CD4-positive, alpha-beta memory T cell (primary cell): Measurements from ENCODE around the gene LPCAT2. TPM values are rescaled to one million over a fixed set of nuclear protein-coding genes. Genes with fewer than 3 reads are reported as not detected.

Experiments
- CTCF ChIA-PET: fragments of 350-600 bp; sonication (Branson Sonifier 250); formaldehyde crosslinking; loops from one replicate; lab custom pipeline; 2021; ENCODE audit warnings: inconsistent platforms; ENCODE audit not compliant: partially characterized antibody; lab: Charles Lee
- POLR2A ChIA-PET: fragments of 350-600 bp; sonication (Branson Sonifier 250); formaldehyde crosslinking; loops from one replicate; lab custom pipeline; 2021; ENCODE audit not compliant: partially characterized antibody; lab: Charles Lee
- DNase-seq, 5 donors: peaks; one replicate each; pipeline versions ENCODE4 v3.0.0 to v3.0.0-alpha.2; 2020 to 2022; ENCODE audit warnings: mixed read lengths in 1 of 5
- H3K27ac ChIP-seq: one replicate; pipeline ENCODE4 v1.7.0; 2013; ENCODE audit warnings: low read depth, low read length
- H3K27me3 ChIP-seq: 2 replicates; pipeline ENCODE4 v1.7.0; 2013; ENCODE audit warnings: mild to moderate bottlenecking, low read length, moderate library complexity; ENCODE audit not compliant: insufficient read depth
- H3K36me3 ChIP-seq: 2 replicates; pipeline ENCODE4 v1.7.0; 2013; ENCODE audit warnings: mild to moderate bottlenecking, low read length, moderate library complexity; ENCODE audit not compliant: insufficient read depth
- H3K4me1 ChIP-seq: 2 replicates; pipeline ENCODE4 v1.7.0; 2013; ENCODE audit warnings: mild to moderate bottlenecking, low read length, moderate library complexity; ENCODE audit not compliant: insufficient read depth
- H3K4me3 ChIP-seq, 2 donors: one replicate each; pipeline ENCODE4 v1.7.0; 2013; ENCODE audit warnings: low read length in 2 of 2, mild to moderate bottlenecking in 1 of 2
- H3K9me3 ChIP-seq, 2 donors: one replicate each; pipeline ENCODE4 v1.7.0; 2013; ENCODE audit warnings: low read length in 2 of 2, control low read depth in 1 of 2; ENCODE audit not compliant: control insufficient read depth in 1 of 2
- H3K27ac Mint-ChIP-seq, 7 donors: one replicate each; pipeline ENCODE4 v1.8.0; 2020 to 2021; ENCODE audit warnings: mixed read lengths in 7 of 7, mild to moderate bottlenecking in 6 of 7, inconsistent platforms in 3 of 7, moderate library complexity in 3 of 7
- H3K27me3 Mint-ChIP-seq, 2 donors: one replicate each; pipeline ENCODE4 v1.8.0; 2020 to 2021; ENCODE audit warnings: mixed read lengths in 2 of 2
- H3K36me3 Mint-ChIP-seq, 2 donors: one replicate each; pipeline ENCODE4 v1.8.0; 2020 to 2021; ENCODE audit warnings: mixed read lengths in 2 of 2, inconsistent platforms in 1 of 2, mild to moderate bottlenecking in 1 of 2
- H3K4me1 Mint-ChIP-seq, 4 donors: one replicate each; pipeline ENCODE4 v1.8.0; 2020 to 2021; ENCODE audit warnings: mixed read lengths in 4 of 4, mild to moderate bottlenecking in 1 of 4
- H3K4me3 Mint-ChIP-seq, 8 donors: one replicate each; pipeline ENCODE4 v1.8.0; 2020 to 2021; ENCODE audit warnings: mixed read lengths in 8 of 8, mild to moderate bottlenecking in 7 of 8, moderate library complexity in 6 of 8, inconsistent platforms in 3 of 8
- H3K9me3 Mint-ChIP-seq, 8 donors: one replicate each; pipeline ENCODE4 v1.8.0; 2020 to 2021; ENCODE audit warnings: mixed read lengths in 8 of 8, mild to moderate bottlenecking in 5 of 8, inconsistent platforms in 3 of 8, moderate library complexity in 1 of 8
- intact Hi-C: fragments of 100-400 bp; cut with micrococcal nuclease; formaldehyde crosslinking; loops from one replicate; pipeline ENCODE4 v1.15.1; 2023
- polyA plus RNA-seq, 2 donors: library from polyadenylated mRNA; unstranded; fragments of 300-500 nt; fragmentation: Illumina TruSeq; gene quantifications; one replicate each; pipeline ENCODE4 v1.2.3, GENCODE V29; 2021
- total RNA-seq, 2 experiments: library from RNA; stranded (reverse); gene quantifications; one replicate each; pipeline ENCODE4 v1.2.3, GENCODE V29; 2021

Gene LPCAT2
- total and polyA plus RNA-seq, 4 experiments from 2014 or later, result 0.47 to 0.76 TPM; not detected in 2

DNA sequence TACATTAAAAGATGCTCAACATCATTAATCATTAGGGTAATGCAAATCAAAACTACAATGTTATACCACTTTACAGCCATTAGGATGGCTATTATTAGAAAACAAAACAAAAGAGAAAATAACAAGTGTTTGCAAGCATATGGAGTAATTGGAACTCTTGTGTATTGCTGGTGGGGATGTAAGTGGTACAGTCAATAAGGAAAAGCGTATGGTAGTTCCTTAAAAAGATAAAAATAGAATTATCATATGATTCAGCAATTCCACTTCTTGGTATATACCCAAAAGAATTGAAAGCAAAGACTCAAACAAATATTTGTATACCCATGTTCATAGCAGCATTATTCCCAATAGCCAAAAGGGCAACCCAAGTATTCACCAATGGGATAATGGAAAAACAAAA is 56.2 kb downstream of the LPCAT2 start:
- Histone ChIP-seq H3K4me1 (no peaks in the 10 kb centered on the region), H3K27ac (no peak overlapping the region), H3K4me3 (no peak overlapping the region), H3K27me3 (no peaks in the 10 kb centered on the region), H3K9me3 (no peaks in the 10 kb centered on the region), H3K36me3 (no peaks in the 10 kb centered on the region)
- POLR2A ChIA-PET, result no interaction called here
- Mint-ChIP-seq H3K36me3 (no peaks in the 10 kb centered on the region), H3K9me3 (peaks cover 0 to 2% (median 0%) of the 10 kb centered on the region in 8 donors), H3K4me3 (no peak overlapping the region), H3K27ac (no peak overlapping the region), H3K27me3 (peaks cover 0 to 6% of the 10 kb centered on the region in 2 donors), H3K4me1 (no peaks in the 10 kb centered on the region)
- intact Hi-C loops, result no loop called here
- DNase-seq, result no peak
- CTCF ChIA-PET, result no interaction called here

DNA sequence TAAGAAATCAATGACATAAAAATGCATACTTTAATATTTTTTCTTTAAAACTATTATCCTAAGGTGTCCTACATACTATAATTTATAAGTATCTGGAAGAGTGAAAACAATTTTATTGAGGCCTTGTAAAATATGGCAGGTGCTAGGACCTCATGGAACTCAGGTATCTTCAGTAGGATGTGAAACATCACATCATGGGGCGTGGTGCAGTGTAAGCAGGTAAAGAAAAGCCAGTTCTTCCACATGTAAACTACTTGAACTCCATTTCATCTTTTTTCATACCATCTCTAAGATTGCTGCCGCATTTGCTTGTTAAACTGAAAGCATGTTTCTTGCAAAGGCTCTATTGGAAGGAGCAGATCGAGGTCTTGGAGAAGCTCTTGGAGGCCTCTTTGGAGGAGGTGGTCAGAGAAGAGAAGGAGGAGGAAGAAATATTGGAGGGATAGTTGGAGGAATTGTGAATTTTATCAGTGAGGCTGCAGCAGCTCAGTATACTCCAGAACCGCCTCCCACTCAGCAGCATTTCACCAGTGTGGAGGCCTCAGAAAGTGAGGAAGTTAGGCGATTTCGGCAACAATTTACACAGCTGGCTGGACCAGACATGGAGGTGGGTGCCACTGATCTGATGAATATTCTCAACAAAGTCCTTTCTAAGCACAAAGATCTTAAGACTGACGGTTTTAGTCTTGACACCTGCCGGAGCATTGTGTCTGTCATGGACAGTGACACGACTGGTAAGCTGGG is 57.7 kb downstream of the LPCAT2 start, which contains the start of gene CAPNS2:
Gene CAPNS2 (plus strand): TSS at position 253 of the 744 bp plus-strand sequence. CDS start 73 bp downstream, at position 326.
- Mint-ChIP-seq H3K9me3 (peaks cover 0 to 2% (median 0%) of the 10 kb centered on the region in 8 donors), H3K27ac (no peak within 1 kb of the TSS), H3K36me3 (no peaks in the 10 kb centered on the region), H3K27me3 (peaks cover 0 to 6% of the 10 kb centered on the region in 2 donors), H3K4me1 (no peaks in the 10 kb centered on the region), H3K4me3 (no peak within 1 kb of the TSS)
- H3K4me1 ChIP-seq, result no peaks in the 10 kb centered on the region
- no peak within 1 kb of the TSS for H3K4me3 ChIP-seq
- H3K27me3 ChIP-seq, result no peaks in the 10 kb centered on the region
- H3K9me3 ChIP-seq, result no peaks in the 10 kb centered on the region
- intact Hi-C loops, result no loop called here
- CTCF ChIA-PET, result interaction anchor here (0.7 kb wide), 1 partner anchor 1623 kb away, joined by 3 read pairs; no protein-coding TSS in a partner anchor
- POLR2A ChIA-PET, result no interaction called here
- no peak within 1 kb of the TSS for H3K27ac ChIP-seq
- DNase-seq, result no peak
- no peaks in the 10 kb centered on the region for H3K36me3 ChIP-seq

DNA sequence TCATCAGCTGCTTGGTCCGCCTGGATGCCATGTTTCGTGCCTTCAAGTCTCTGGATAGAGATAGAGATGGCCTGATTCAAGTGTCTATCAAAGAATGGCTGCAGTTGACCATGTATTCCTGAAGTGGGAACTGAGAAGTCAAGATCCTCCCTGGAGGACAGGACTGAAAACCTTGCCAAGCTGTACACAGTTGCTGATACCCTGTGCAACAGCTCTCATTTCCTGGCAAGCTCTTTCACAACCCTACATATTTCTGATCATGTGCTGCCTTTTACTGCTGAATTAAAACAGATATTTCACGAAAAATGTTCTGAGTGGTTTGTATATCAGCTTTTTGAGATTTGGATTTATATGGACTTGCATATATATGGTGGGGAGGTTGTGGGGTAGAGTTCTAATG is 58.5 kb downstream of the LPCAT2 start:
- intact Hi-C loops, result no loop called here
- Mint-ChIP-seq H3K4me1 (no peaks in the 10 kb centered on the region), H3K4me3 (no peak overlapping the region), H3K36me3 (no peaks in the 10 kb centered on the region), H3K27me3 (peaks cover 0 to 6% of the 10 kb centered on the region in 2 donors), H3K9me3 (peaks cover 0 to 2% (median 0%) of the 10 kb centered on the region in 8 donors), H3K27ac (no peak overlapping the region)
- Histone ChIP-seq H3K9me3 (no peaks in the 10 kb centered on the region), H3K4me3 (no peak overlapping the region), H3K27me3 (no peaks in the 10 kb centered on the region), H3K4me1 (no peaks in the 10 kb centered on the region), H3K27ac (no peak overlapping the region), H3K36me3 (no peaks in the 10 kb centered on the region)
- no peak for DNase-seq
- POLR2A ChIA-PET, result no interaction called here
- CTCF ChIA-PET, result no interaction called here

DNA sequence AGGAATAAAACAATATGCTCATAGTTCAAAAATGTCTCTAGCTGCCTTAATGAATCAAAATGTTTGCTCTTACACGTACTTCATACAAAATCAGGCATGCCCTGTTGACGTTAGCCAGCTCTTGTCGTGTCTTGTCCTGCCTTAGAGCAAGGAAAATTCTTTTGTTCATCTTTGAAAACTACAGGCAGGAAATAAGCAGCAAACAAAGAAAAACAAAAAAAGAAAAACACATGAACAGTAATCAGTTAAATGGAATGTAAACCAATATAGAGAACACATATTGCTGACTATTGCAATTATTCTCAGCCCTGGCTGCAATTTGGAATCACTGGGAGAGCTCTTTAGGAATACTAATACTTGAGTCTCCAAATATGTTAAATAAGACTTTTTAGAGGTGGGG is 59.3 kb downstream of the LPCAT2 start:
- ChIA-PET CTCF (no interaction called here), POLR2A (no interaction called here)
- Histone ChIP-seq H3K9me3 (no peaks in the 10 kb centered on the region), H3K36me3 (no peaks in the 10 kb centered on the region), H3K27ac (no peak overlapping the region), H3K4me1 (no peaks in the 10 kb centered on the region), H3K4me3 (no peak overlapping the region), H3K27me3 (no peaks in the 10 kb centered on the region)
- intact Hi-C loops, result no loop called here
- Mint-ChIP-seq H3K4me1 (no peaks in the 10 kb centered on the region), H3K4me3 (no peak overlapping the region), H3K36me3 (no peaks in the 10 kb centered on the region), H3K9me3 (peaks cover 0 to 2% (median 0%) of the 10 kb centered on the region in 8 donors), H3K27ac (no peak overlapping the region), H3K27me3 (peaks cover 0 to 6% of the 10 kb centered on the region in 2 donors)
- no peak for DNase-seq

DNA sequence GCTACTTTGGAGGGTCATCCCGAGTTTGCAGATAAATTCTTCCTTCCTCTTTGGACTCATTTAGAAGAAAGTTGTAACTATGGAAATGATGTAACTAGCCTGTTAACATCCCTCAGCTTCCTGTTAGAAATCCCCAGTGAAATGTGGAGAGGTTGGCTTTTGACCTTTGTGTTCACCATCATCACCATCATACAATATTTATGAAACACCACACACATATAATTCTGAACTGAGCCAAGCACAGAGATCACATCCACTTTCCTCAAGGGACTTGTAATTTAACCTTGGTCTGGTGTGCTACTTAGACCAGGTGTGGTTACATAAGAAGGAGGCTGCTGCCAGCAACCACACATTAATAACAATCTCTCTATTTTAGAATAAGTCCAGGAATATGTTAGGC is 60.2 kb downstream of the LPCAT2 start:
- intact Hi-C loops, result no loop called here
- H3K4me3 ChIP-seq, result no peak overlapping the region
- Mint-ChIP-seq H3K4me1 (no peaks in the 10 kb centered on the region), H3K9me3 (no peaks in the 10 kb centered on the region), H3K4me3 (no peak overlapping the region), H3K36me3 (no peaks in the 10 kb centered on the region), H3K27ac (no peak overlapping the region), H3K27me3 (peaks cover 0 to 3% of the 10 kb centered on the region in 2 donors)
- CTCF ChIA-PET, result no interaction called here
- no peak for DNase-seq
- POLR2A ChIA-PET, result no interaction called here
- no peaks in the 10 kb centered on the region for H3K9me3 ChIP-seq
- no peaks in the 10 kb centered on the region for H3K36me3 ChIP-seq
- H3K4me1 ChIP-seq, result no peaks in the 10 kb centered on the region
- H3K27ac ChIP-seq, result no peak overlapping the region
- no peaks in the 10 kb centered on the region for H3K27me3 ChIP-seq

DNA sequence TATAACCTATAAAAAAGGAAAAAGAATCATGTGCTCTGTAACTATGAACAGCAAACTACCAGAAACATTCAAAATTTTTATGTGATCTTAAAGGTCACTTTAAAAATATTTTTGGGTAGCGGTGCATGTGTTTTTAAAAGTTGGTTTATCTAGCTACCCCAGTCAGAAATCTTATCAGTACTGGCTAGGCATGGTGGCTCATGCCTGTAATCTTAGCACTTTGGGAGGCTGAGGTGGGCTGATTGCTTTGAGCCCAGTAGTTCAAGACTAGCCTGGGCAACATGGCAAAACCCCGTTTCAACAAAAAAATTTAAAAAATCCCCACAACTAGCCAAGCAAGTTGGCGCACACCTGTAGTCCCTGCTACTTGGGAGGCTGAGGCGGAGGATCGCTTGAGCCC is 61.3 kb downstream of the LPCAT2 start:
- no peak overlapping the region for H3K27ac ChIP-seq
- no peak for DNase-seq
- Mint-ChIP-seq H3K4me1 (no peaks in the 10 kb centered on the region), H3K4me3 (no peak overlapping the region), H3K27me3 (peaks cover 0 to 8% of the 10 kb centered on the region in 2 donors), H3K36me3 (no peaks in the 10 kb centered on the region), H3K27ac (no peak overlapping the region), H3K9me3 (no peaks in the 10 kb centered on the region)
- no peaks in the 10 kb centered on the region for H3K9me3 ChIP-seq
- ChIA-PET POLR2A (no interaction called here), CTCF (no interaction called here)
- no peak overlapping the region for H3K4me3 ChIP-seq
- intact Hi-C loops, result no loop called here
- H3K4me1 ChIP-seq, result no peaks in the 10 kb centered on the region
- no peaks in the 10 kb centered on the region for H3K36me3 ChIP-seq
- H3K27me3 ChIP-seq, result no peaks in the 10 kb centered on the region

DNA sequence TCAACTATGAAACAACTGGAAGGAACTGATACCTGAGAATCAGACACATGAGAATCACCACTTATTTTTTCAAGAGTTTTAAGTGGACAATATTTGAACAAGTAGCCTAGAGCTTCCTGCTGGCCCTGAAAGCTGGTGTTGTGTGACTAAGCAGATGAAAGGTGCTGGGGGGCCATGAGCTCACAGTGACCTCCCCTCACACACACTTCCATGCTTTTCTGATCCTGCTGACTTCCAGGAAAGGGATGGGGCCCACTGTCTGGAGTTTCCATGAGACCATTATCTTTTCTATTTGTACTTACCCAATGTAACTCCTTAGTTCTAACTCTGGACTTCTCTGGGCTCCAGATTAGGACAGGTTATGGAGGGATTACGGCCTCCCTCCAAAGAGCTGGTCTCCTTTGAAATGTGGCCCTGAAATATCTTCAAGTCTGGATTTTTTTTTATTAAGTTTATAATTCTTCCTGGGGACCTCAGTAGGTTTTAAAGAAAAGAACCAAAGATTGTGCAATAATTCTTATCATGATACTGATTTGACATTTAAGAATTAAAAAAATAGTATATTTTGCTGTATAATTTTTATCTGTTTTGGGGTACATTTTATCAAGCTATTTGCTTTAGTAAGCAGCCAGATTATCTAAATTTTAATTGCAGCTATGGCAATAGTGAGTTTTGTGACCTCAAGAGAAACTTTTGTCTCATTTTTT is 62.5 kb downstream of the LPCAT2 start:
- Histone ChIP-seq H3K4me1 (no peaks in the 10 kb centered on the region), H3K27me3 (no peaks in the 10 kb centered on the region), H3K9me3 (no peaks in the 10 kb centered on the region), H3K27ac (no peak overlapping the region), H3K4me3 (no peak overlapping the region), H3K36me3 (no peaks in the 10 kb centered on the region)
- ChIA-PET CTCF (interaction anchor here (0.6 kb wide), 1 partner anchor 32 kb away, joined by 4 read pairs; no protein-coding TSS in a partner anchor), POLR2A (no interaction called here)
- DNase-seq, result no peak
- Mint-ChIP-seq H3K4me1 (no peaks in the 10 kb centered on the region), H3K9me3 (no peaks in the 10 kb centered on the region), H3K27me3 (peaks cover 0 to 8% of the 10 kb centered on the region in 2 donors), H3K36me3 (no peaks in the 10 kb centered on the region), H3K4me3 (no peak overlapping the region), H3K27ac (no peak overlapping the region)
- intact Hi-C loops, result no loop called here
